GM19463 (cell line): ENCODE data around the gene C6orf141.

Experiments
- ATAC-seq: cut with Tn5 transposase; IDR thresholded peaks from one replicate; pipeline ENCODE4 v1.9.1; 2021; ENCODE audit warnings: mild to moderate bottlenecking, moderate library complexity; ENCODE audit not compliant: unreplicated experiment

The C6orf141 gene

DNA sequence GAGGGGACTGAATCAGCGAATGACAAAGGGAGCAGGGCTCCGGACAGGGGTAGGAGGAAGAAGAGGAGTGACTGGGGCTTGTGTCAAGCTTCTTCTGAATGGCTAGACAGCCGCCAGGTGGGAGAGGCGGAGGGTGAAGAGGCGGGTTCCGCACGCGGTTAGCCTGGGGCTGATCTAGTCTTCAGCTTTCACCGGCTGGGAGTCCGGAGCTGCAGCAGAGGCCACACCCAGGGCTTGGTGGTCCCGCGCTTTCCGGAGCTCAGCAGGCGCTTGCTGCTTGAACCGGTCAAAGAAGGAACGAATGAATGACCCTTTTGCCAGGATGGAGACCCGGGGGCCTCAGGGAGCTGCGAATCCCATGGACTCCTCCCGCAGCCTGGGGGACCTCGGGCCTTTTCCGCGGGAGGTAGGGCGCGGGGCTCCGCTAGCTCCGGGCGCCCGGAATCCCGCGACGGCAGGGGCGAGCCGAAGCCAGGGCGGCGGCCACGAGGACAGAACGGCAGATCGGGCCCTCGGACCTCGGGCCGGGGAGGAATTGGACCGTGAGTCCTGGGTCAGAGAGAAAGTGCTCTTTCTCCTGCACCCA, at the start of gene C6orf141:
TSS of gene C6orf141 (plus strand) at position 177 of the 586 bp plus-strand sequence. CDS start at position 302, 125 bp downstream.
- ATAC-seq = peak; percentile 75

DNA sequence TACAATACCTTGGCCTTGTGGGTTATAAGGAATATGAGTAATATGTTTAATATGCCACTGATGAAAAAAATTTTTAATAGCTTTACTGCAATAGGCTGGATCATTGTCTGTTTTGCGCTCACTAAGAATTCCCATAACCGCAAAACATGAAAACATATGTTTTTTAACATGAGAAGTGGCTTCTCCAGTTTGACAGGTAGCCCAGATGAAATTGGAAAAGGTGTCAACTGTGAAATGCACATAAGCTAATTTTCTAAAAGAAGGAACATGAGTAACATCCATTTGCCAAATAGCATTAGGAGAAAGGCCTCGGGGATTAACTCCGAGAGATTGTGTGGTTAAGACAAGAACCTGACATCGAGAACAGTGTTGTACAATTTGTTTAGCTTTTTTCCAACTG, 45.8 kb upstream of the C6orf141 start:
- ATAC-seq = no peak

DNA sequence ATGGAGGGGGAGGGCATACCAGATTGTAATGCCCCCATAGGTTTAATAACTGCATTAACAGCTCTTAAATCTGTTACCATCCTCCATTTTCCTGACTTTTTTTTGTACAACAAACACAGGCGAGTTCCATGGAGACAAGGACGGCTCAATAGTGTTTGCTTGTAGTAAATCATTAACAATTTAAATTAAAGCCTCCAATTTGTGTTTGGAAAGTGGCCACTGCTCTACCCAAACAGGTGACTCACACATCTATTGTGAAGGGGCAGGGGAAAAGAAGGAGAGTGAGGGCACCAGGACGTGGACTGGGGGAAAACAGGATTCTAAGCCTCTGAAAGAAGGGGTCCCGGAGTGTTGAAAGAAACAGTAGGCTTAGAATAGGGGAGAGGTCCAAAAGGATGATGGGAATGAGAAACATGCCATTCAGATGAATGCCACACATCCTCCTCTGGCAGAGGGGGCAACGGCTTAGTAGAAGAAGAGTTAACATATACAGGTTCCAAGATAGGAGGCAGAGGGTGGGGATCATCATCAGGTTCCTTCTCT, 43.8 kb upstream of the C6orf141 start:
- no peak for ATAC-seq

DNA sequence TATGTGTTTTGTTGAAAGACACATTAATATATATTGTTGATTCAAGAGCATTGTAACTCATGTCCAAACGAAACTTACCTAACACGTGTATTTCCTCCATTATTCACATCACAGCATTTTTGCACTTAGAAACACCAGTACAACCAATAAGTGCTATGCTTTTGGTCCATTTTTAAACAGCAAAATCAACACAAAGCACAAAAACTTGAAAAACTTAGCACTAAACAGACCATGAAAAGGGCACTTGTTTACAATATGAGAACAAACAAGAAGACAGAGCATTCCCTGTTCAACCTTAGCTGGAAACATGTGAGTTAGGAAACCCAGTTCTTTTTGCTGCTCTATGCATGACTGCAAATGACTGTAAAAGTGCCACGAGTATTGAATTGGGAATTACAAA, 41.1 kb upstream of the C6orf141 start:
- no peak for ATAC-seq

DNA sequence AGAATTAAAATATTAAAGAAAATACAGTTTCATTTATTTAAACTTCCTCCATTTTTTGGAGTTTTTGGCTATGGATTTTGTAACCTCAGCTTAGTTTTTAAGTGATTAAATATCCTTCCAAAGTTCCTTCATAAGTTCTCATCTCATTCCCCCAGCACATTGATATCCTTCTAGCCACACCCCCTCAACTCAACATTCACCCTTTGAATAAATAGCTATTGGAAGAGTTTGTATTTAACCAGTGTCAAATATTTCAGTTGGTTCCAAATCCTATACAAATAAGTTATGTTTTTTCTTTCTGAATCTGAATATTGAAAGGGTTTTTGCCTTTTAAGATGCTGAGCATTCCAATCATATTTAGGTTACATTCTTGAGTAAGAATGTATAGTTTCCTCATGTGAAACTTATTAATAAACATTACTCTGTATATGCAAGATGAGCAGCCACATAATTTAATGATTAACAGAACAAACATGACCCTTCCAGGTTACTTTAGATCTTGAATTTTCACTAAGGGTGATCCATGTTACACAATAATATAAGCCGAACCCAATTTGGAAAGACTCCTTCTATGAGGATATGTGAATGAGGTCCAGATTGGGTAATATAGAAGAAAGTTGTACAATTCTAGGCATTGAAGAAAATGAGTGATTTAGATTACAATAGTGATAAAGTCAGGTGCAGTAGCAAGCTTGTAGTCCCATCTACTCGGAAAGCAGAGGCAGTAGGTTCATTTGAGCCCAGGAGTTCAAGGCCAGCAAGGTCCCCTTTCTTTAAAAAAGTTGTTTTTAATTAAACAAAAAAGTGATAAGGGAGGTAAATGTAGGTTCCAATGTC, 37.1 kb upstream of the C6orf141 start:
- ATAC-seq = no peak

DNA sequence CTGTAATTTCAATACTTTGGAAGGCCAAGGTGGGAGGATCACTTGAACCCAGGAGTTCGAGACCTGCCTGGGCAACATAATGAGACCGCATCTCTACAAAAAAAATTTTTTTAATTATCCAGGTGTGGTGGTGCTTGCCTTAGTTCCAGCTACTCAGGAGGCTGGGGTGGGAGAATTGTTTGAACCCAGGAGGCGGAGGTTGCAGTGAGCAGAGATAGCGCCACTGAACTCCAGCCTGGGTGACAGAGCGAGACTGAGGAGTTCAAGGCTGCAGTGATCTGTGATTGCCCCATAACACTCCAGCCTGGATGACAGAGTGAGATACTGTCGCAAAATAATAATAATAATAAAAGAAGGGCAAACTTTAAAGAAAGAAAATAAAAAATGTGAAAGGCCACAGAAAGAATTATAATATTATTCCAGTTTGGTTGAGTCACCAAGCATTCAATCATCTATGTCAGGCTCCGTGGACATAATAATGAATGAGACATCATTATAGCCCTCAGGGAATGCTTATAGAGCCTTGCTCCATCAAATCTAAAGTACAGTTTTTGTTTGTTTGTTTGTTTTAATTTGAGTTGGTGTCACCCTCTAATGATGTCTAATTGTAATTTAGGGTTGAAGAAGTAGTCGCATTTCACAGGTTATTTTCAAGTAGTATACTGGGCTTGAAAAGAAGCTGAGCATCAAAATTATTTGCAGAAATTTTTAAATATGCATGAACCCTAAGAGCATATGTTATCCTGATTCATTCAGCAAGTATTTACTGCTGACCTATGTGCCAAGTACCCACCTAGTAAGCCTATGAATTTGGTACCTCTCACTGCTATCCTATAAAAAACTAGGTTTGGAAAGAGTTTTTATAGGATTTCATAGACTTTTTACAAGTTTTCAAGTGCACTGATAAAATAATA, 35.6 kb upstream of the C6orf141 start:
- ATAC-seq = no peak

DNA sequence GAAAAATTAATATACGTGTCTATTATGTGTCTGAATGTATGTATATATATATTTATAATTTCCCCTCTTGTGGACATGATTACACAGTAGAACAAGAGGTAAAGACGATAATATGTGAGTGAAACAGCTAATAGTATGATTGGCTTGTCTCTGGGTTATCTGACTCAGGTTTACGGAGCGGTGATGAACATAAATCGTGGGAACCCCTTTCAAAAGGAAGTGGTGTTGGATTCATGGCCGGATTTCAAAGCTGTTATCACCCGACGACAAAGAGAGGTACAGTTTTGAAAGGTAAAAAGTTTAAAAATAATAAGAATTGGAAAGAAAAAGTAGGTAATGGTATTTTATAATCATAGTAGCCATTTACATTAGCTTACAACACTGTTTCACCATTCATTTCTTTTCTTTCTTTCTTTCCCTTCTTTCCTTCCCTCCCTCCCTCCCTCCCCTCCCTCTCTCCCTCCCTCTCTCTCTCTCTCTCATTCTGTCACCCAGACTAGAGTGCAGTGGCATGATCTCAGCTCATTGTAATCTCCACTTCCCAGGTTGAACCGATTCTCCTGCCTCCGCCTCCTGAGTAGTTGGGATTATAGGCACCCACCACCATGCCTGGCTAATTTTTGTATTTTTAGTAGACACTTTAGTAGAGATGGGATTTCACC, 34.9 kb upstream of the C6orf141 start:
- no peak for ATAC-seq

DNA sequence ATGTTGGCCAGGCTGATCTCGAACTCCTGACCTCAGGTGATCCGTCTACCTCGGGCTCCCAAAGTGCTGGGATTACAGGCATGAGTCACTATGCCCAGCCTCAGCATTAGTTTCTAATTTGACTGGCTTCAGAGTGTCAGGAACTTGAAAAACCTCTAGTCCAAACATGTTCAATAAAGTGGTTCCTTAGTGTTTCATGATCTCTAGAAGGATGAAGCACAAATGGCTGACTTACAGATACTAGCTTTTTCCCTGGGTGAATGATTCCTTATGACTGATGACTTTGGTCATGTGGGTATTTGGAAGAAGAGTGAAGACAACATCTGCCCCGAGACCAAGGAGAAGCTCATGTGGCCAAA, 34.3 kb upstream of the C6orf141 start:
- ATAC-seq = no peak

DNA sequence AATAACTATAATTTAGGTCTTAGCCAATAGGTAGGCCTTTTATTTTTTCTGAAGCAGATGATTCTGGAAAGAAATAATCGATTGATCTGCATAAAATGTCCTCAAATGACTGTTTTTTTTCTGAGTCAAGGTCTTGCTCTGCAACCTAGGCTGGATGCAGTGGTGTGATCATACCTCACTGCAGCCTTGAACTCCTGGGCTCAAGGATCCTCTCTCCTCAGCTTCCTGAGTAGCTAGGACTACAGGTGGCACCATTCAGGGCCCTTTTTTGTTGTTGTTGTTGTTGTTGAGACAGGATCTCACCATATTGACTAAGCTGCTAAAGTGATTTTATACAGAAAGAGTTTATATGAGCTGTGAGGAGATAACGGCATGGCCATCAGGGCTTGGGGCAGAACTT, 32.5 kb upstream of the C6orf141 start:
- ATAC-seq = no peak

DNA sequence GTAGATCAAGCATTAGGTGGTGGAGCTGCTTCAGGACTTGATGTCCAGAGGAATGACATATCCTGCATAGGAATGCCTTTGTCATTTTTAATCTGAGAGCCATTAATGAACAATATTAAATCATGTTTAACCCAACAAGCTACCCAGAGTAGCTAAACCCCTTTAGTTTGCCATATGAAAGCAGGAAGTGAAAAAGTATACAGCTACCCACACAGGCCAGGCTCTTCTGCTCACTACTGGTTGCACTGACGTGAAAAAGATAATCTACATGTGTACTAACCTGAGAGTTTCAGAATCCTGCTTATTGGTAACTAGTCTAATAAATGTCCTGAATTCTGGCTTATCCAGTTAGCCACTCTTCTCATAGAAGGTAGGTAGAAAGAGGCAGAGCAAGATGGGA, 30.8 kb upstream of the C6orf141 start:
- ATAC-seq = peak; percentile 96

DNA sequence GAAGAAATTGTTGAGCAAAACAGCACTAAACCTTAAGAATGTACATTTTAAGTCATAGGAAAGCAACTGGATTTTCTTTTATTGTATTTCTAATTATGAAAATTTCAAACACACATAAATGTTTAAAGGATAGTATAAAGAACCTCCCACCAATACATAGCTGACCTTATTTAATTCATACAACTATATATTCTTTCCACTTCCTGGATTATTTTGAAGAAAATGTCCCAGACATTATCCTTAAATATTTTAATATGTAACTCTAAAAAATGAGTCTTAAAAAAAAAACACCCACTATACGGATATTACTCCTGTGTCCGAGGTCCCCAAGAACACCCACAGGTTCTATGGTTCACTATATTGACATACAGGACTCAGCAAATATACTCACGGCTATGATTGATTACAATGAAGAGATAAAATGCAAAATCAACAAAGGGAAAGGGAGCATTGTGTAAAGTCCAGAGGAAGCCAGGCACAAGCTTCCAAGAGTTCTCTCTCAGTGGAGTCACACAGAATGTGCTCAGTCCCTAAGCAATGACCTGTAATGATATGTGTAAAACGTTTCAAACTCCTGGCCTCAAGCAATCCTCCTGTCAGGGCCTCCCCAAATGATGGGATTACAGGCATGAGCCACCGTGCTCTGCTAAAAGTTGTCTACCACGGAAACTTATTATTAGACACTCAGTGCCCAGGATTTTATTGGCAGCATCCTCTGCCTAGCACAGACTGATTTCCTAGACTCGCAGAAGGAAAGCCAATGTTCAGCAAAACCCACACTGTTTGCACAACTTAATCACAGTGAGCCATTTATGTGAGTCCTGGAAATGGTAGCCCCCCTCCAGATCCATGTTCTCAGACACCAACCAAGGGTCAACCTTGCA, 27.5 kb upstream of the C6orf141 start:
- no peak for ATAC-seq

DNA sequence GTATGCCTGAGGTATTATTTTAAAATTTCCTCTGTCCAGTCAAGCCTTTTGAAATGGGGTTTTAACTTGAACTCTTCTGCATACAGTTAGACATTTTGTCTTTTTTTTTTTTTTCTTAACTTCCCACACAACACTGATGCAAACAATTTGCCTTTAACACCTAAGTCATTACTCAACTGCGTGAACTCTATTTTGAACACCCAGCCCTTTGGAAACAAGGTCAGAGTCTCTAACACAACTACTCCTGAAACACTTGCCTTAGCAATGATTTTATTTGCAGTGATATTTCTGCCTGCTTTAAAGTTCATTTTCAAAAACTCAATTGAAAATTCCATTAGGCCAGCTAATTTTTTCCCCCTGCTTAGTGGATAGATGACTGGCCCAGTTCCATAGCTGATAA, 26.6 kb upstream of the C6orf141 start:
- no peak for ATAC-seq

DNA sequence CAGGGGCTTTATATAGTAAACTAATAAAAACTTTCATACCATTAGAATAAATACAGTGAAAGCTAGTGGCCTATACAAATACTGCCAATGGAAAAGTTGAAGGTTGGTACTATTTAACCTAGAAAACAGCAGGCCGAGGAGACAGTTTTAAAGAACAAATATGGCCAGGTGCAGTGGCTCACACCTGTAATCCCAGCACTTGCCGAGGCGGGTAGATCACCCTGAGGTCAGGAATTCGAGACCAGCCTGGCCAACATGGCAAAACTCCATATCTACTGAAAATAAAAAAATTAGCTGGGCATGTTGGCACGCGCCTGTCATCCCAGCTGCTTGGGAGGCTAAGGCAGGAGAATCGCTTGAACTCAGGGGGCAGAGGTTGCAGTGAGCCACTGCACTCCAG, 25.9 kb upstream of the C6orf141 start:
- no peak for ATAC-seq

DNA sequence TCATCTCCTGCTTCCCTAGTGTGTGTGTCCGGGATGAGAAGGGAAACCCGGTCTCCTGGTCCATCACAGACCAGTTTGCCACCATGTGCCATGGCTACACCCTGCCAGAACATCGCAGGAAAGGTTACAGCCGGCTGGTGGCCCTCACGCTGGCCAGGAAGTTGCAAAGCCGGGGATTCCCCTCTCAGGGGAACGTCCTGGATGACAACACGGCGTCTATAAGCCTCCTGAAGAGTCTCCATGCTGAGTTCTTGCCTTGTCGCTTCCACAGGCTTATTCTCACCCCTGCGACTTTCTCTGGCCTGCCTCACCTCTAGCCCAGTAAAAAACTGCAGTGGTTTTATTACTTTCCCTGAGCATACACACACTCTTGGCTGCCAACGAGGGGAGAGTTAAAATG, 23.9 kb upstream of the C6orf141 start:
- no peak for ATAC-seq

DNA sequence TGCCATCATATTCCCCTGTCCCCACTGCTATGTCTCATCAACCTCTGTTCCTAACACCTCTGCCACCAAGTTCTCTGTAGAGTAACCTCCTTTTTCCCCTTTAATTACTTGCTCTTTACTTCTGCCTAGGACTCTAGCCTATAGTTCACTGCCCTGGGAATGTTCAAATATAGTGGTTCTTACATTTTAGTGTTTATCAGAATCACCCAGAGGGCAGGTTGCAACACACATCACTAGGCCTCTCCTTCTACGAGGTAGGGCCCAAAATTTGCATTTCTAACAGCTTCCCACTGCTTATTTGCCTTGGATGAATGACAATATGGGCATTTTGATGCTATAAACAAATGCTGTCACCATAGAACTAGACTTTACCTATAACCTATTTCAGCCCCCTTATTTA, 23.1 kb upstream of the C6orf141 start:
- no peak for ATAC-seq

DNA sequence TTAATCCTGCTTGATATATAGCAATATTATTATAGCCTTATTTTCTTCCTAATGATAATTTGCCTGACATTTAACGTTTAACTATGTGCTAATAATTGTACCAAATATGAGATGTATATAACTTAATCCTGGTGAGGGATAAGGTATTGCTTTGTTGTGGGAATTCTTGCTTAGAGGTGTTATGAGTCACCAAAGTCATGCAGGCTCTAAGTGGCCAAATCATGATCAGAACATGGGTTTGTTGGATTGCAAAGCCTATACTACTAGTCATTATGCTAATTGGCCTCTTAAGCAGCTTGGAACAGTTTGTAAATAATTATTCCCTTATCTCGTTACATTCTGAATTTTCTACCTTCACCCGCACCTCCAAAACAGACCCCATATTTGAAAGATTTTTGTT, 21.9 kb upstream of the C6orf141 start:
- ATAC-seq = no peak

DNA sequence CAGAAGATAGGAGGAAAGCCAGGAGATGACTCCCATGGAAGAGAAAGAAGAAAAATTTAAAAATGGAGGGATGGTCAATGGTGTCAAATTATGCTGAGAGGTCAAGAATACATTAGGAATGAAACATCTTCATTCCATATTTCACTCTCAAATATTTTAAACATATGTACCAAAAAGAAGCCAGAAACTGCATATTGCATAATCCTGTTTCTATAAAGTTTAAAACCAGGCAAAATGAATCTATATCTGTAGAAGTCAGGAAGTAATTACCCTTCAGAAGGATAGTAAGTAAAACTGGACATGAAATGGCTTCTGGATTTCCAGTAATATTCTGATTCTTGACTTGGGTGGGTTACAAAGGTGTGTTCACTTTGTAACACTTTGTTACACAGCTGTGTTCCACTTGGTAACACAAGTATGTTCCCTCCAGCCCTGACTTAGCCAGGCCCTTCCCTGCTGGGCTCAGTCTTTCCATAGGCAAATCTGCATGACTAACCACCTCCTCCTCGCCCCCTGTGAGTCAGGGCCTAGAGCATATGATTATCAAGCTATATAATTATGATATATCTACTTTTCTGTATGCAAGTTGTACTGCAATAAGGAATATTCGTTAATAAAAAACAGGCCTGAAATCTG, 20.2 kb upstream of the C6orf141 start:
- ATAC-seq = no peak

DNA sequence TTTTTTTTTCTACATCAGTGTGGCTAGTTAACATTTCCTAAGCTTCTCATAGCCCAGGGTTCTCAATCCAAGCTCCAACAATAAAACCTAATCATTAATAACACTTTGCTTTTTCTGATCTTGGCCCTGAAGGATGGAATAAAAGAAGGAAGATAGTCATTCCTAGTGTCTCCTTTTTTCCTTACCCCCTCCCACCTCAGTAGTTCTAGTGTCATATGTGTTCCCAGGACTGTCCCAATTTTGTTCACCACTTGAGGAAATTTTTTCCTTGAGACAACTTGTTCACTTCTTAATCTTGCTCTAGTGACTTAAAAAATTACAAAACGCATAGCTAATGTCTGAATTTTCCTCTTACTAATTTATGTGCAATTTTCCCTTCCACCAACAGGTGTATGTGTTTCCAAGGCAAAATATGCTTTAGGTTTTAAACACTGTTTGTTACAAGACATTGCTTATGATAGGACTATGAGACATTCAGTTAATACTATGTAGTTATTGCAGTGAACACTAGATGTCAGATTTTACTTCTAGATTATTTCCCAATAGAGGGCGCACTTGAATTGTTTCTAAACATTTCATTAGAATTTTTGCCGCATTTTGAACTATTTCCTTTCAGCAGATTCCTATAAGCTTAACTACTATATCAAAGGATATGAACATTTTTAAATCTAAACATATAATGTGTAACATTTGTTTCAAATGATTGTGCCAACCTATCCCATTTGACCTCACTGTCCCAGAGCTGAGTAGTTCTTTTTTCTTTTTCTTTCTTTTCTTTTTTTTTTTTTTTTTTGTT, 18.5 kb upstream of the C6orf141 start:
- peak; percentile 88 for ATAC-seq

DNA sequence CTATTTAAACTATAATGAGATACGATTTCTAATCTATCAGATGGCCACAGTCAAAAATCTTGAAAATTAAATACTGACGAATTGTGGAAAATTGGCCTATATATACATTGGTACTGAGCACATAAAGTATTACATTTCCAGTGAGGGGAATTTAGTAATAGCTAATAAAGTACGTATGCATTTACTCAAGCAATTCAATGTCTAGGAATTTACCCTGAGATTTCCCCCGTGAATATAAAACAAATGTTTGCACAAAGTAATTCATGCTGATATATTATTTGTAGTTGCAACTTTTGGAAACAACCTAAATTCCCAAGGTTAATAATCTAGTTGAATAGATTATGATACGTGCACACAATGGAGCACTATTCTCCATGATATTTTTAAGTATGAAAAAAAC, 14.7 kb upstream of the C6orf141 start:
- ATAC-seq = no peak
